GM23338 (cell line): ENCODE data around the gene TFB2M. TPM values are rescaled to one million over a fixed set of nuclear protein-coding genes. Genes with fewer than 3 reads are reported as not detected.

Experiments
- ATAC-seq: fragments of 200-7000 bp; cut with Tn5 transposase; 3 replicates; pipeline ENCODE4 v1.9.1; 2020
- DNase-seq: peaks from one replicate; pipeline ENCODE4 v3.0.0-alpha.2; 2015; ENCODE audit warnings: low spot score
- H2AFZ ChIP-seq: fragments of 200-600 bp; sonication (generic); 2 replicates; pipeline ENCODE4 v1.8.0; 2016; ENCODE audit warnings: antibody characterized with exemption, mild to moderate bottlenecking, moderate library complexity
- H3F3A ChIP-seq: fragments of 200-600 bp; sonication (generic); replicated peaks from 2 replicates; pipeline ENCODE4 v1.8.0; 2017; ENCODE audit warnings: antibody characterized with exemption, mixed run types, low read depth
- H3K27ac ChIP-seq: fragments of 200-600 bp; sonication (generic); 2 replicates; pipeline ENCODE4 v1.6.1; 2016; ENCODE audit warnings: low read depth
- H3K27me3 ChIP-seq: fragments of 200-600 bp; sonication (generic); 2 replicates; pipeline ENCODE4 v1.8.0; 2016; ENCODE audit warnings: mild to moderate bottlenecking, mixed run types, moderate library complexity; ENCODE audit not compliant: insufficient read depth
- H3K36me3 ChIP-seq: fragments of 200-600 bp; sonication (generic); 2 replicates; pipeline ENCODE4 v1.8.0; 2016; ENCODE audit warnings: mild to moderate bottlenecking; ENCODE audit not compliant: insufficient read depth
- H3K4me1 ChIP-seq: fragments of 200-600 bp; sonication (generic); 2 replicates; pipeline ENCODE4 v1.8.0; 2016; ENCODE audit warnings: mild to moderate bottlenecking, moderate library complexity; ENCODE audit not compliant: insufficient read depth
- H3K4me2 ChIP-seq: fragments of 200-600 bp; sonication (generic); 2 replicates; pipeline ENCODE4 v1.7.1; 2017; ENCODE audit warnings: mixed run types
- H3K4me3 ChIP-seq: fragments of 200-600 bp; sonication (generic); 2 replicates; pipeline ENCODE4 v1.6.1; 2016; ENCODE audit warnings: mixed run types
- H3K79me2 ChIP-seq: fragments of 200-600 bp; sonication (generic); replicated peaks from 2 replicates; pipeline ENCODE4 v1.8.0; 2017; ENCODE audit warnings: mild to moderate bottlenecking; ENCODE audit not compliant: insufficient read depth
- H3K9me2 ChIP-seq: fragments of 200-600 bp; sonication (generic); 2 replicates; pipeline ENCODE4 v1.8.0; 2017; ENCODE audit not compliant: insufficient read depth
- H4K20me1 ChIP-seq: fragments of 200-600 bp; sonication (generic); replicated peaks from 2 replicates; pipeline ENCODE4 v1.8.0; 2017; ENCODE audit warnings: mild to moderate bottlenecking; ENCODE audit not compliant: insufficient read depth
- H3K27ac Mint-ChIP-seq: 2 replicates; pipeline ENCODE4 v1.8.0; 2020; ENCODE audit warnings: inconsistent platforms, mild to moderate bottlenecking, moderate library complexity, mixed read lengths
- H3K27me3 Mint-ChIP-seq: 3 replicates; pipeline ENCODE4 v1.8.0; 2022; ENCODE audit warnings: low read depth, mild to moderate bottlenecking, moderate library complexity, mixed read lengths, inconsistent platforms; ENCODE audit not compliant: insufficient read depth, poor library complexity
- H3K36me3 Mint-ChIP-seq: 3 replicates; pipeline ENCODE4 v1.8.0; 2021; ENCODE audit warnings: low read depth, mild to moderate bottlenecking, inconsistent platforms, moderate library complexity, mixed read lengths
- H3K4me1 Mint-ChIP-seq: 3 replicates; pipeline ENCODE4 v1.8.0; 2020; ENCODE audit warnings: mild to moderate bottlenecking, inconsistent platforms, mixed read lengths
- H3K4me3 Mint-ChIP-seq: 3 replicates; pipeline ENCODE4 v1.8.0; 2021; ENCODE audit warnings: moderate library complexity, mild to moderate bottlenecking, inconsistent platforms, mixed read lengths
- H3K9me3 Mint-ChIP-seq: 3 replicates; pipeline ENCODE4 v1.8.0; 2020; ENCODE audit warnings: moderate library complexity, mild to moderate bottlenecking, inconsistent platforms, mixed read lengths
- CREB1 ChIP-seq: fragments of 250-450 bp; sonication (Bioruptor Pico); IDR thresholded peaks from 2 replicates; pipeline ENCODE4 v1.5.0; 2020; ENCODE audit warnings: low read depth, mild to moderate bottlenecking, moderate library complexity
- EZH2phosphoT487 ChIP-seq: fragments of 200-600 bp; sonication (generic); IDR thresholded peaks from one replicate; pipeline ENCODE4 v1.8.1; 2018; ENCODE audit warnings: antibody characterized with exemption; ENCODE audit not compliant: unreplicated experiment
- NANOG ChIP-seq: IDR thresholded peaks from 2 replicates; pipeline ENCODE4 v1.6.1; 2016; ENCODE audit warnings: antibody characterized with exemption, borderline replicate concordance
- POLR2AphosphoS5 ChIP-seq: IDR thresholded peaks from 2 replicates; pipeline ENCODE4 v1.6.1; 2016; ENCODE audit warnings: antibody characterized with exemption, low read depth
- STAT1 ChIP-seq: IDR thresholded peaks from one replicate; pipeline ENCODE4 v1.6.1; 2016; ENCODE audit warnings: antibody characterized with exemption; ENCODE audit not compliant: unreplicated experiment
- polyA plus RNA-seq: library from polyadenylated mRNA; unstranded; fragments of >200 nt; fragmentation: Nextera tagmentation; extraction: Ambion mirVana; gene quantifications from 2 replicates; pipeline ENCODE4 v1.2.1, GENCODE V29; 2016
- total RNA-seq: library from RNA; depleted of rRNA; stranded (reverse); fragments of >200 nt; shearing (Covaris generic); gene quantifications from 2 replicates; pipeline ENCODE4 v1.2.3, GENCODE V29; 2014
- TF ChIP-seq, protein P1 (sequence below): IDR thresholded peaks from one replicate; pipeline ENCODE4 v1.6.1; 2018; ENCODE audit warnings: antibody characterized with exemption; ENCODE audit not compliant: unreplicated experiment
- TF ChIP-seq, protein P2 (sequence below): fragments of 250-450 bp; sonication (Bioruptor Pico); IDR thresholded peaks from 2 replicates; pipeline ENCODE4 v1.5.0; 2020; ENCODE audit warnings: mild to moderate bottlenecking, moderate library complexity
- TF ChIP-seq, protein P3 (sequence below): IDR thresholded peaks from 2 replicates; pipeline ENCODE4 v1.6.1; 2016; ENCODE audit warnings: antibody characterized with exemption

TFB2M gene
- total and polyA plus RNA-seq, 2 experiments from 2014 or later = 18.7 to 24.9 TPM

DNA sequence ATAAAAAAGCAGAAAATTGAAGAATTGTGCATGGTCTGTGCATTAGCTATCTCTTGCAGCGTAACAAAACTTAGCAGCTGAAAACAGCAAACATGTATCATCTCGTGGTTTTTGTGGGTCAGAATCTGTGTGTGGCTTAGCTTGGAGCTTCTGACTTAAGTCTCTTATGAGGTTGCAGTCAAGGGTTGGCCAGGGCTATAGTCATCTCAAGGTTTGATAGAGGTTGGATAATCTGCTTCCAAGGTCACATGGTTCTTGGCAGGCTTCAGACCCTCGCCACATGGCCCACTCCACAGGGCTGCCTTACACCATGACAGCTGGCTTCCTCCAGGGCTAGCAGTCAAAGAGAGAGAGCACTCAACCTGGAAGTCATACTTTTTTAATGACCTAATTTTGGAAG, 36.1 kb upstream of the TFB2M start:
- DNase-seq (no peak), ATAC-seq (no peak)
- no peaks in the 10 kb centered on the region for H3K4me1 Mint-ChIP-seq
- no peaks in the 10 kb centered on the region for H3F3A ChIP-seq
- H3K4me3 Mint-ChIP-seq = no peak overlapping the region
- H3K79me2 ChIP-seq = peaks cover 53% of the 10 kb centered on the region
- H2AFZ ChIP-seq = no peak overlapping the region
- H4K20me1 ChIP-seq = no peaks in the 10 kb centered on the region
- H3K36me3 Mint-ChIP-seq = no peaks in the 10 kb centered on the region
- H3K4me1 ChIP-seq = no peaks in the 10 kb centered on the region
- no peak overlapping the region for H3K4me2 ChIP-seq
- peaks cover 7% of the 10 kb centered on the region for H3K27me3 Mint-ChIP-seq
- no peak overlapping the region for H3K4me3 ChIP-seq
- TF ChIP-seq, protein P1, sequence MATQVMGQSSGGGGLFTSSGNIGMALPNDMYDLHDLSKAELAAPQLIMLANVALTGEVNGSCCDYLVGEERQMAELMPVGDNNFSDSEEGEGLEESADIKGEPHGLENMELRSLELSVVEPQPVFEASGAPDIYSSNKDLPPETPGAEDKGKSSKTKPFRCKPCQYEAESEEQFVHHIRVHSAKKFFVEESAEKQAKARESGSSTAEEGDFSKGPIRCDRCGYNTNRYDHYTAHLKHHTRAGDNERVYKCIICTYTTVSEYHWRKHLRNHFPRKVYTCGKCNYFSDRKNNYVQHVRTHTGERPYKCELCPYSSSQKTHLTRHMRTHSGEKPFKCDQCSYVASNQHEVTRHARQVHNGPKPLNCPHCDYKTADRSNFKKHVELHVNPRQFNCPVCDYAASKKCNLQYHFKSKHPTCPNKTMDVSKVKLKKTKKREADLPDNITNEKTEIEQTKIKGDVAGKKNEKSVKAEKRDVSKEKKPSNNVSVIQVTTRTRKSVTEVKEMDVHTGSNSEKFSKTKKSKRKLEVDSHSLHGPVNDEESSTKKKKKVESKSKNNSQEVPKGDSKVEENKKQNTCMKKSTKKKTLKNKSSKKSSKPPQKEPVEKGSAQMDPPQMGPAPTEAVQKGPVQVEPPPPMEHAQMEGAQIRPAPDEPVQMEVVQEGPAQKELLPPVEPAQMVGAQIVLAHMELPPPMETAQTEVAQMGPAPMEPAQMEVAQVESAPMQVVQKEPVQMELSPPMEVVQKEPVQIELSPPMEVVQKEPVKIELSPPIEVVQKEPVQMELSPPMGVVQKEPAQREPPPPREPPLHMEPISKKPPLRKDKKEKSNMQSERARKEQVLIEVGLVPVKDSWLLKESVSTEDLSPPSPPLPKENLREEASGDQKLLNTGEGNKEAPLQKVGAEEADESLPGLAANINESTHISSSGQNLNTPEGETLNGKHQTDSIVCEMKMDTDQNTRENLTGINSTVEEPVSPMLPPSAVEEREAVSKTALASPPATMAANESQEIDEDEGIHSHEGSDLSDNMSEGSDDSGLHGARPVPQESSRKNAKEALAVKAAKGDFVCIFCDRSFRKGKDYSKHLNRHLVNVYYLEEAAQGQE = no peak
- no peaks in the 10 kb centered on the region for H3K9me3 Mint-ChIP-seq
- H3K36me3 ChIP-seq = no peaks in the 10 kb centered on the region
- no peak overlapping the region for H3K27ac ChIP-seq
- H3K27ac Mint-ChIP-seq = no peak overlapping the region
- no peaks in the 10 kb centered on the region for H3K9me2 ChIP-seq
- no peaks in the 10 kb centered on the region for H3K27me3 ChIP-seq

DNA sequence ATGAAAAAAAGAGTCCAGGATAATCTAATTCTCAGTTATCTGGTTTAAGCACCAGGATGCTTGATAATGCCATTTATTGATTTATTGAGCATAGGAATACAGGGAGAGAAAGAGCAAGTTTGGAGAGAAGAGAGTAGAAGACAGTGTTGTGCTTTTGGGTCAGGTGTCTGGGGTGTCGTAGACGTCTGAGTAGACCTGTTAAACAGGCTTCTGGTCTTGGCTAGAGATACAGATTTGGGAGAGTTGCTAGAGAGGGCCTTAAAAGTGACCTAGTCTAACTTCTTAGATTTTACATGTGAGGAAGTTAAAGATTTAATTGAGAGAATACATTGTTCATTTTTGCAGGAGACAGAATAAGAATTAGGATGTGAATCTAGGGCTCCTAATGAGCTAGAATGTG, 34.5 kb upstream of the TFB2M start:
- H3K9me3 Mint-ChIP-seq = no peaks in the 10 kb centered on the region
- Histone ChIP-seq H3F3A (no peaks in the 10 kb centered on the region), H3K4me2 (no peak overlapping the region), H3K4me1 (no peaks in the 10 kb centered on the region), H3K27ac (no peak overlapping the region), H3K4me3 (no peak overlapping the region), H3K27me3 (no peaks in the 10 kb centered on the region), H2AFZ (no peak overlapping the region), H3K9me2 (no peaks in the 10 kb centered on the region), H4K20me1 (no peaks in the 10 kb centered on the region), H3K36me3 (no peaks in the 10 kb centered on the region), H3K79me2 (peaks cover 61% of the 10 kb centered on the region)
- ATAC-seq = no peak
- DNase-seq = no peak
- no peaks in the 10 kb centered on the region for H3K4me1 Mint-ChIP-seq
- no peak overlapping the region for H3K4me3 Mint-ChIP-seq
- no peaks in the 10 kb centered on the region for H3K36me3 Mint-ChIP-seq
- H3K27ac Mint-ChIP-seq = no peak overlapping the region
- H3K27me3 Mint-ChIP-seq = peaks cover 7% of the 10 kb centered on the region
- no peak for TF ChIP-seq STAT1
- TF ChIP-seq EZH2phosphoT487 = no peak
- TF ChIP-seq, protein P1 = no peak
- no peak for TF ChIP-seq POLR2AphosphoS5
- no peak for TF ChIP-seq CREB1
- TF ChIP-seq, protein P2, sequence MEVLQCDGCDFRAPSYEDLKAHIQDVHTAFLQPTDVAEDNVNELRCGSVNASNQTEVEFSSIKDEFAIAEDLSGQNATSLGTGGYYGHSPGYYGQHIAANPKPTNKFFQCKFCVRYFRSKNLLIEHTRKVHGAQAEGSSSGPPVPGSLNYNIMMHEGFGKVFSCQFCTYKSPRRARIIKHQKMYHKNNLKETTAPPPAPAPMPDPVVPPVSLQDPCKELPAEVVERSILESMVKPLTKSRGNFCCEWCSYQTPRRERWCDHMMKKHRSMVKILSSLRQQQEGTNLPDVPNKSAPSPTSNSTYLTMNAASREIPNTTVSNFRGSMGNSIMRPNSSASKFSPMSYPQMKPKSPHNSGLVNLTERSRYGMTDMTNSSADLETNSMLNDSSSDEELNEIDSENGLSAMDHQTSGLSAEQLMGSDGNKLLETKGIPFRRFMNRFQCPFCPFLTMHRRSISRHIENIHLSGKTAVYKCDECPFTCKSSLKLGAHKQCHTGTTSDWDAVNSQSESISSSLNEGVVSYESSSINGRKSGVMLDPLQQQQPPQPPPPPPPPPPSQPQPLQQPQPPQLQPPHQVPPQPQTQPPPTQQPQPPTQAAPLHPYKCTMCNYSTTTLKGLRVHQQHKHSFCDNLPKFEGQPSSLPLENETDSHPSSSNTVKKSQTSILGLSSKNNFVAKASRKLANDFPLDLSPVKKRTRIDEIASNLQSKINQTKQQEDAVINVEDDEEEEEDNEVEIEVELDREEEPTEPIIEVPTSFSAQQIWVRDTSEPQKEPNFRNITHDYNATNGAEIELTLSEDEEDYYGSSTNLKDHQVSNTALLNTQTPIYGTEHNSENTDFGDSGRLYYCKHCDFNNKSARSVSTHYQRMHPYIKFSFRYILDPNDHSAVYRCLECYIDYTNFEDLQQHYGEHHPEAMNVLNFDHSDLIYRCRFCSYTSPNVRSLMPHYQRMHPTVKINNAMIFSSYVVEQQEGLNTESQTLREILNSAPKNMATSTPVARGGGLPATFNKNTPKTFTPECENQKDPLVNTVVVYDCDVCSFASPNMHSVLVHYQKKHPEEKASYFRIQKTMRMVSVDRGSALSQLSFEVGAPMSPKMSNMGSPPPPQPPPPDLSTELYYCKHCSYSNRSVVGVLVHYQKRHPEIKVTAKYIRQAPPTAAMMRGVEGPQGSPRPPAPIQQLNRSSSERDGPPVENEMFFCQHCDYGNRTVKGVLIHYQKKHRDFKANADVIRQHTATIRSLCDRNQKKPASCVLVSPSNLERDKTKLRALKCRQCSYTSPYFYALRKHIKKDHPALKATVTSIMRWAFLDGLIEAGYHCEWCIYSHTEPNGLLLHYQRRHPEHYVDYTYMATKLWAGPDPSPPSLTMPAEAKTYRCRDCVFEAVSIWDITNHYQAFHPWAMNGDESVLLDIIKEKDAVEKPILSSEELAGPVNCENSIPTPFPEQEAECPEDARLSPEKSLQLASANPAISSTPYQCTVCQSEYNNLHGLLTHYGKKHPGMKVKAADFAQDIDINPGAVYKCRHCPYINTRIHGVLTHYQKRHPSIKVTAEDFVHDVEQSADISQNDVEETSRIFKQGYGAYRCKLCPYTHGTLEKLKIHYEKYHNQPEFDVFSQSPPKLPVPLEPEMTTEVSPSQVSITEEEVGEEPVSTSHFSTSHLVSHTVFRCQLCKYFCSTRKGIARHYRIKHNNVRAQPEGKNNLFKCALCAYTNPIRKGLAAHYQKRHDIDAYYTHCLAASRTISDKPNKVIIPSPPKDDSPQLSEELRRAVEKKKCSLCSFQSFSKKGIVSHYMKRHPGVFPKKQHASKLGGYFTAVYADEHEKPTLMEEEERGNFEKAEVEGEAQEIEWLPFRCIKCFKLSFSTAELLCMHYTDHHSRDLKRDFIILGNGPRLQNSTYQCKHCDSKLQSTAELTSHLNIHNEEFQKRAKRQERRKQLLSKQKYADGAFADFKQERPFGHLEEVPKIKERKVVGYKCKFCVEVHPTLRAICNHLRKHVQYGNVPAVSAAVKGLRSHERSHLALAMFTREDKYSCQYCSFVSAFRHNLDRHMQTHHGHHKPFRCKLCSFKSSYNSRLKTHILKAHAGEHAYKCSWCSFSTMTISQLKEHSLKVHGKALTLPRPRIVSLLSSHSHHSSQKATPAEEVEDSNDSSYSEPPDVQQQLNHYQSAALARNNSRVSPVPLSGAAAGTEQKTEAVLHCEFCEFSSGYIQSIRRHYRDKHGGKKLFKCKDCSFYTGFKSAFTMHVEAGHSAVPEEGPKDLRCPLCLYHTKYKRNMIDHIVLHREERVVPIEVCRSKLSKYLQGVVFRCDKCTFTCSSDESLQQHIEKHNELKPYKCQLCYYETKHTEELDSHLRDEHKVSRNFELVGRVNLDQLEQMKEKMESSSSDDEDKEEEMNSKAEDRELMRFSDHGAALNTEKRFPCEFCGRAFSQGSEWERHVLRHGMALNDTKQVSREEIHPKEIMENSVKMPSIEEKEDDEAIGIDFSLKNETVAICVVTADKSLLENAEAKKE (CRISPR knock-in tag) = no peak
- no peak for TF ChIP-seq NANOG
- TF ChIP-seq, protein P3, sequence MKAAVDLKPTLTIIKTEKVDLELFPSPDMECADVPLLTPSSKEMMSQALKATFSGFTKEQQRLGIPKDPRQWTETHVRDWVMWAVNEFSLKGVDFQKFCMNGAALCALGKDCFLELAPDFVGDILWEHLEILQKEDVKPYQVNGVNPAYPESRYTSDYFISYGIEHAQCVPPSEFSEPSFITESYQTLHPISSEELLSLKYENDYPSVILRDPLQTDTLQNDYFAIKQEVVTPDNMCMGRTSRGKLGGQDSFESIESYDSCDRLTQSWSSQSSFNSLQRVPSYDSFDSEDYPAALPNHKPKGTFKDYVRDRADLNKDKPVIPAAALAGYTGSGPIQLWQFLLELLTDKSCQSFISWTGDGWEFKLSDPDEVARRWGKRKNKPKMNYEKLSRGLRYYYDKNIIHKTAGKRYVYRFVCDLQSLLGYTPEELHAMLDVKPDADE = no peak
